ENCODE measurements around the gene VWA3A. TPM values are rescaled to one million over a fixed set of nuclear protein-coding genes. Genes with fewer than 3 reads are reported as not detected.
A peak's percentile ranks its signal among the peaks of the same experiment; 100 is the strongest.
"Not testable (repeated sequence)": the region's sequence is repeated elsewhere in the genome, so short reads cannot be mapped to it uniquely, and the experiment has no call there.

VWA3A gene
- total RNA-seq = under 1 TPM; 0.33 to 0.41 TPM
- polyA plus RNA-seq = not detected

DNA sequence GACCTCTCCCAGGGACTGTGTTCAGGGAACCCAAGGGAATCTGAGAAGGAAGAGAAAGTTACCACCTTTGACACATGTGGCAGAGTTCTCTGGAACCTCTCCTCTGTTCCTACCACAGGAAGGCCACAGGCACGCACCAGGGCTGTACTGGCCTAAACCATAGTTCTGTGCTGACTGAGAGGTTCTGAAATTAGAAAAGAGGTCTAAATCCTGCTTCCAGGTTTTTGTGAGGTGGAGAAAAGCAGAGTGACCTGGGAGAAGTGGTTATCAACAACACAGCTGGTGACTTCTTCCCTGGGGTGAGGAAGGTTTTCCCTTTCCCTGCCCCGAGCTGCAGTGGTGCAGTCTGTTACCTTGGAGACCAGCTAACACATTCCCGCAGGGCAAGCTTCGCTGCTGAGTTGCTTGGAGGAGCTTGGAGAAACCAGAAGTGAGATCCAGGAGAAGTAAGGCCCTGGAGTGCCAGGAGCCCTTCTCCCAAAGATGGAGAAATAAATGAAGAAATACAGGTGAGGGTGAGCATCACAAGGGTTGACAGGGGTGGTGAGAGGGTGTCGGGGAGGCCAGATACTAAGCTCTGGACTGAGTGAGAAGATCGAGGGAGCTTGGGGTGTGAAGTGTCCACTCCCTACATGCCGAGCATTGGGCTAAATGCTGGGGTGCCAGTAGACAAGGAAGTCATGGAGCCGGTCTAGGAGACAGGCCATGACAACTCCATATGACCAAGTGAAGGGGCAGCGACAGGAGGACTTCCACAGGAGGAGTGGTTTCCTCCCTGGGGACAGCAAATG lies at the start of gene VWA3A:
VWA3A (plus strand) TSS at position 399 of the 791 bp plus-strand sequence; CDS start at position 496, 97 bp downstream.
- Histone ChIP-seq H3K9me3 (ENCODE audit: control insufficient read depth in 1 of 2, low read length in 2 of 2) (no peaks in the 10 kb centered on the region), H3K4me3 (ENCODE audit: low read length in 2 of 2) (no peak within 1 kb of the TSS), H3K27me3 (ENCODE audit: insufficient read depth, low read length) (no peaks in the 10 kb centered on the region), H3K27ac (ENCODE audit: low read depth, low read length) (no peak within 1 kb of the TSS), H3K4me1 (ENCODE audit: insufficient read depth, low read length) (no peaks in the 10 kb centered on the region), H3K36me3 (ENCODE audit: insufficient read depth, low read length) (no peaks in the 10 kb centered on the region)
- Mint-ChIP-seq H3K9me3 (no peaks in the 10 kb centered on the region), H3K4me3 (no peak within 1 kb of the TSS), H3K36me3 (peaks cover 0 to 6% of the 10 kb centered on the region in 2 donors), H3K4me1 (no peaks in the 10 kb centered on the region), H3K27me3 (peaks cover 2 to 11% of the 10 kb centered on the region in 2 donors), H3K27ac (no peak within 1 kb of the TSS)
- POLR2A ChIA-PET (ENCODE audit: partially characterized antibody) = no interaction called here
- no peak for DNase-seq
- intact Hi-C loops (cut with micrococcal nuclease) = no loop called here
- CTCF ChIA-PET (ENCODE audit: partially characterized antibody) = interaction anchor here (0.8 to 5.3 kb wide), 2 partner anchors 11 to 15 kb away, joined by 3 to 32 read pairs; no protein-coding TSS in a partner anchor

- H3K36me3 Mint-ChIP-seq; H3K27ac ChIP-seq (ENCODE audit: low read depth, low read length); H3K4me1 ChIP-seq (ENCODE audit: insufficient read depth, low read length); H3K27me3 Mint-ChIP-seq; H3K4me3 Mint-ChIP-seq; H3K9me3 Mint-ChIP-seq; H3K36me3 ChIP-seq (ENCODE audit: insufficient read depth, low read length); H3K9me3 ChIP-seq (ENCODE audit: control insufficient read depth in 1 of 2, low read length in 2 of 2); H3K27me3 ChIP-seq (ENCODE audit: insufficient read depth, low read length); DNase-seq; H3K4me3 ChIP-seq (ENCODE audit: low read length in 2 of 2); POLR2A ChIA-PET (ENCODE audit: partially characterized antibody); intact Hi-C loops (cut with micrococcal nuclease); H3K27ac Mint-ChIP-seq; H3K4me1 Mint-ChIP-seq: not testable (repeated sequence)
- CTCF ChIA-PET (ENCODE audit: partially characterized antibody) = interaction anchor here (0.6 kb wide), 1 partner anchor 145 kb away, joined by 3 read pairs; no protein-coding TSS in a partner anchor
Measured at GRCh38 chr16:22043882-22044281, 48.5 kb upstream of the VWA3A start.

GRCh38 chr16:22045888-22046287 lies 46.5 kb upstream of the VWA3A start:
- H3K36me3 Mint-ChIP-seq; H3K4me1 ChIP-seq (ENCODE audit: insufficient read depth, low read length); DNase-seq; H3K27ac ChIP-seq (ENCODE audit: low read depth, low read length); H3K9me3 ChIP-seq (ENCODE audit: control insufficient read depth in 1 of 2, low read length in 2 of 2); H3K4me3 ChIP-seq (ENCODE audit: low read length in 2 of 2); H3K4me3 Mint-ChIP-seq; H3K9me3 Mint-ChIP-seq; H3K27ac Mint-ChIP-seq; H3K27me3 Mint-ChIP-seq; intact Hi-C loops (cut with micrococcal nuclease); H3K4me1 Mint-ChIP-seq; H3K27me3 ChIP-seq (ENCODE audit: insufficient read depth, low read length); POLR2A ChIA-PET (ENCODE audit: partially characterized antibody); H3K36me3 ChIP-seq (ENCODE audit: insufficient read depth, low read length): not testable (repeated sequence)
- CTCF ChIA-PET (ENCODE audit: partially characterized antibody) = interaction anchor here (0.6 kb wide), 1 partner anchor 37 kb away, joined by 4 read pairs; no protein-coding TSS in a partner anchor

DNA sequence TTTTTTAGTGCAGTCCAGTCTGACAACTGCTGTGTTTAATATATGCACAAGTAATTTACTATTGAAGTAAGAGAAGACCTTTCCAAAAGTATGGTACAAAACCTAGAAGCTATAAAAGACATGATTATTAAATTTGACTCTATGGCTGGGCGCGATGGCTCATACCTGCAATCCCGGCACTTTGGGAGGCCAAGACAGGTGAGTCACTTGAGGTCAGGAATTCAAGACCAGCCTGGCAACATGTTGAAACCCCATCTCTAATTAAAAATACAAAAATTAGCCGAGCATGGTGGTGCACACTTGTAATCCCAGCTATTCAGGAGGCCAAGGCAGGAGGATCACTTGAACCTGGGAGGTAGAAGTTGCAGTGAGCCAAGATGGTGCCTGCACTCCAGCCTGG lies 41.4 kb upstream of the VWA3A start:
- H3K4me3 Mint-ChIP-seq = no peak overlapping the region
- DNase-seq = no peak
- intact Hi-C loops (cut with micrococcal nuclease) = no loop called here
- H3K4me1 ChIP-seq (ENCODE audit: insufficient read depth, low read length) = peaks cover 14% of the 10 kb centered on the region
- no peaks in the 10 kb centered on the region for H3K36me3 ChIP-seq (ENCODE audit: insufficient read depth, low read length)
- H3K27me3 ChIP-seq (ENCODE audit: insufficient read depth, low read length) = no peaks in the 10 kb centered on the region
- peaks cover 8 to 19% (median 10%) of the 10 kb centered on the region in 4 donors for H3K4me1 Mint-ChIP-seq
- peaks cover 0 to 6% of the 10 kb centered on the region in 2 donors for H3K36me3 Mint-ChIP-seq
- H3K27ac ChIP-seq (ENCODE audit: low read depth, low read length) = no peak overlapping the region
- H3K27ac Mint-ChIP-seq = no peak overlapping the region
- H3K9me3 ChIP-seq (ENCODE audit: control insufficient read depth in 1 of 2, low read length in 2 of 2) = no peaks in the 10 kb centered on the region
- ChIA-PET POLR2A (ENCODE audit: partially characterized antibody) (no interaction called here), CTCF (ENCODE audit: partially characterized antibody) (interaction anchor here (1.4 to 2.3 kb wide), 2 partner anchors 20 to 27 kb away, joined by 3 to 11 read pairs; no protein-coding TSS in a partner anchor)
- H3K4me3 ChIP-seq (ENCODE audit: low read length in 2 of 2) = no peak overlapping the region
- H3K27me3 Mint-ChIP-seq = no peaks in the 10 kb centered on the region
- no peaks in the 10 kb centered on the region for H3K9me3 Mint-ChIP-seq

DNA sequence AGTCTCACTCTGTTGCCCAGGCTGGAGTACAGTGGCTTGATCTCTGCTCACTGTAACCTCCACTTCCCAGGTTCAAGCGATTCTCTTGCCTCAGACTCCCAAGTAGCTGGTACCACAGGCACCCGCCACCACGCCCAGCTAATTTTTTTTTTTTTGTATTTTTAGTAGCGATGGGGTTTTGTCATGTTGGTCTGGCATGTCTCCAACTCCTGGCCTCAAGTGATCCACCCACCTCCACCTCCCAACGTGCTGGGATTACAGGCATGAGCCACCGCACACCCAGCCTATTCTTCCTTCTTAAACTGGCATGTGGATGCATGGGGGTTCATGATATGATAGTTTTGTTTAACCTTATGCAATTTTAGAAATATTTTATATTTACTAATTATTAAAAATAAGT lies 39.4 kb upstream of the VWA3A start:
- Mint-ChIP-seq H3K27ac (no peak overlapping the region), H3K4me3 (no peak overlapping the region)
- no peaks in the 10 kb centered on the region for H3K27me3 ChIP-seq (ENCODE audit: insufficient read depth, low read length)

DNA sequence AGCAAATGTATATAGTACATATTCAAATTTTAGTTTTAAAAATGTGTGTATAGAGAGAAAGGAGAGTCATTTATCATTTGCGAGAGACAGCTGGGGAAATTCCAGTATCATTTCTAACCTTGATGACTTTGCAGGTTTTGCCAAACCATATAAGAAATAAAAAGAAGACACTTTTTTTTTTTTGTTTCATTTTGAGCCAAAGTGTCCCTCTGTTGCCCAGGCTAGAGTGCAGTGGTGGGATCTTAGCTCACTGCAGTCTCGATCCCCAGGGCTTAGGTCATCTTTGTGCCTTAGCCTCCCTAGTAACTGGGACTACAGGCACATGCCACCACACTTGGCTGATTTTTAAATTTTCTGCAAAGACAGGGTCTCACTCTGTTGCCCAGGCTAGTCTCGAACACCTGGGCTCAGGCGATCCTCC lies 38.4 kb upstream of the VWA3A start:
- H3K4me1 ChIP-seq (ENCODE audit: insufficient read depth, low read length) = peaks cover 14% of the 10 kb centered on the region
- H3K27me3 ChIP-seq (ENCODE audit: insufficient read depth, low read length) = no peaks in the 10 kb centered on the region
- Mint-ChIP-seq H3K4me3 (no peak overlapping the region), H3K9me3 (no peaks in the 10 kb centered on the region), H3K36me3 (peaks cover 6 to 7% of the 10 kb centered on the region in 2 donors), H3K4me1 (peaks cover 10 to 25% (median 19%) of the 10 kb centered on the region in 4 donors), H3K27ac (peak overlapping the region in 1 of 7 donors; percentile 43), H3K27me3 (no peaks in the 10 kb centered on the region)
- intact Hi-C loops (cut with micrococcal nuclease) = no loop called here
- H3K36me3 ChIP-seq (ENCODE audit: insufficient read depth, low read length) = no peaks in the 10 kb centered on the region
- ChIA-PET CTCF (ENCODE audit: partially characterized antibody) (no interaction called here), POLR2A (ENCODE audit: partially characterized antibody) (no interaction called here)
- H3K9me3 ChIP-seq (ENCODE audit: control insufficient read depth in 1 of 2, low read length in 2 of 2) = no peaks in the 10 kb centered on the region
- no peak overlapping the region for H3K27ac ChIP-seq (ENCODE audit: low read depth, low read length)
- no peak overlapping the region for H3K4me3 ChIP-seq (ENCODE audit: low read length in 2 of 2)
- DNase-seq = no peak

More for the DNA sequence above, 39.4 kb upstream of the VWA3A start:
- no peak for DNase-seq
- Histone ChIP-seq H3K9me3 (ENCODE audit: control insufficient read depth in 1 of 2, low read length in 2 of 2) (no peaks in the 10 kb centered on the region), H3K4me3 (ENCODE audit: low read length in 2 of 2) (no peak overlapping the region), H3K36me3 (ENCODE audit: insufficient read depth, low read length) (no peaks in the 10 kb centered on the region), H3K27ac (ENCODE audit: low read depth, low read length) (no peak overlapping the region), H3K4me1 (ENCODE audit: insufficient read depth, low read length) (peaks cover 14% of the 10 kb centered on the region)
- H3K4me1 Mint-ChIP-seq = peaks cover 8 to 19% (median 14%) of the 10 kb centered on the region in 4 donors
- no peaks in the 10 kb centered on the region for H3K27me3 Mint-ChIP-seq
- peaks cover 6 to 7% of the 10 kb centered on the region in 2 donors for H3K36me3 Mint-ChIP-seq
- H3K9me3 Mint-ChIP-seq = no peaks in the 10 kb centered on the region
- CTCF ChIA-PET (ENCODE audit: partially characterized antibody) = no interaction called here
- POLR2A ChIA-PET (ENCODE audit: partially characterized antibody) = no interaction called here
- intact Hi-C loops (cut with micrococcal nuclease) = no loop called here

DNA sequence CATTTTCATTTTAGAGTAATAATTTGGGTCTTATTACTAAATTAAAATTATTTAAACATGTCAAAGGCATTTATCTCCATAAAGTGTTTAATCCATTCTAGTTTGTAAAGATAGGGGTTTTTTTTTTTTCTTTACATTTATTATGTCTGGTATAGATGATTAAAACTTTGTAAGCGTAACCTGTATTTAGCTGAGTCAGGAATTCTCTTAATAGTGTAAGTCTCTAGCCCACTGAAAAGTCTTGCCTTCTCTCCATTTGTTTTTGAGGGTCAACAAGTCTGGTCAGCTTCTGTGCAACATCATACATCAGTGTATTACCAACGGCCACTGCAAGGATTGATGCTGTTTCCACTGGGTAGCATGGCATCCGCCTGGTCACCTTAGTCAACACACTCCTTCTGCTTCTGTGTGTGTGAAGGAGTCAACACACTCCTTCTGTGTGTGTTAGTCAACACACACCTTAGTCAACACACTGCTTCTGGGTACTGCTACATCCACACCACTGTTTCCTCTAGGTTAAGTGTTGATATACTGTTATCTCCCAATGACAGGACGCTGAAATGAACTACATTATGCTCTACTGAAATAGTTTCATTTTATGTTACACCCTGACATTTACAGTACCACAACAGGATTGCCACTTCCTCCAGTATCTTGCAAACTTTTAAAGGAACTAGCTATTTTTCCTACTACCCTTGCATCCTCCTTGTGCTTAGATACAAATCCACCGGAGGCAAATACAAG lies 37.3 kb upstream of the VWA3A start:
- POLR2A ChIA-PET (ENCODE audit: partially characterized antibody) = interaction anchor here (1.4 kb wide), 1 partner anchor 47 kb away, joined by 3 read pairs; the partner anchor contains the start of gene MOSMO
- H3K9me3 ChIP-seq (ENCODE audit: control insufficient read depth in 1 of 2, low read length in 2 of 2) = no peaks in the 10 kb centered on the region
- CTCF ChIA-PET (ENCODE audit: partially characterized antibody) = interaction anchor here (0.6 kb wide), 1 partner anchor 23 kb away, joined by 3 read pairs; no protein-coding TSS in a partner anchor
- H3K4me3 Mint-ChIP-seq = peak overlapping the region in 2 of 8 donors; percentile 5 to 37
- H3K27me3 Mint-ChIP-seq = no peaks in the 10 kb centered on the region
- H3K9me3 Mint-ChIP-seq = no peaks in the 10 kb centered on the region
- H3K36me3 Mint-ChIP-seq = peaks cover 6 to 7% of the 10 kb centered on the region in 2 donors
- peak overlapping the region in 3 of 7 donors; percentile 42 to 83 (median 73) for H3K27ac Mint-ChIP-seq
- intact Hi-C loops (cut with micrococcal nuclease) = no loop called here
- peaks cover 10 to 33% (median 20%) of the 10 kb centered on the region in 4 donors for H3K4me1 Mint-ChIP-seq
- H3K36me3 ChIP-seq (ENCODE audit: insufficient read depth, low read length) = no peaks in the 10 kb centered on the region
- no peaks in the 10 kb centered on the region for H3K27me3 ChIP-seq (ENCODE audit: insufficient read depth, low read length)
- H3K27ac ChIP-seq (ENCODE audit: low read depth, low read length) = no peak overlapping the region
- no peak overlapping the region for H3K4me3 ChIP-seq (ENCODE audit: low read length in 2 of 2)
- peaks cover 14% of the 10 kb centered on the region for H3K4me1 ChIP-seq (ENCODE audit: insufficient read depth, low read length)
- no peak for DNase-seq

Measured in CD4-positive, alpha-beta memory T cell (primary cell).